Mesendoderm (in vitro differentiated cells): ENCODE data around the gene MAPT.
A peak's percentile ranks its signal among the peaks of the same experiment; 100 is the strongest.
"Not testable (repeated sequence)": the region's sequence is repeated elsewhere in the genome, so short reads cannot be mapped to it uniquely, and the experiment has no call there.

ENCODE experiments used
- DNase-seq: peaks from one replicate; pipeline ENCODE4 v3.0.0; 2013
- H2AK5ac ChIP-seq: 2 replicates; pipeline ENCODE4 v1.6.1; 2013; ENCODE audit warnings: low read length, inconsistent platforms
- H2BK120ac ChIP-seq: 2 replicates; pipeline ENCODE4 v1.6.1; 2013; ENCODE audit warnings: low read depth, mild to moderate bottlenecking, low read length, moderate library complexity, mixed read lengths
- H2BK15ac ChIP-seq: replicated peaks from 2 replicates; pipeline ENCODE4 v1.6.1; 2013; ENCODE audit warnings: low read depth, mild to moderate bottlenecking, moderate library complexity
- H2BK5ac ChIP-seq: 2 replicates; pipeline ENCODE4 v1.6.1; 2013; ENCODE audit warnings: low read length, inconsistent platforms
- H3K18ac ChIP-seq: 2 replicates; pipeline ENCODE4 v1.6.1; 2013; ENCODE audit warnings: mild to moderate bottlenecking, low read length, mixed read lengths
- H3K23ac ChIP-seq: one replicate; pipeline ENCODE4 v1.6.1; 2013; ENCODE audit warnings: low read length
- H3K27ac ChIP-seq: 2 replicates; pipeline ENCODE4 v1.5.1; 2013; ENCODE audit warnings: low read depth, mild to moderate bottlenecking, inconsistent platforms, low read length, moderate library complexity
- H3K27me3 ChIP-seq: 2 replicates; pipeline ENCODE4 v1.6.1; 2013; ENCODE audit warnings: low read length, control low read depth, mild to moderate bottlenecking, inconsistent platforms; ENCODE audit not compliant: insufficient read depth, poor library complexity
- H3K36me3 ChIP-seq: 2 replicates; pipeline ENCODE4 v1.6.1; 2013; ENCODE audit warnings: low read length, inconsistent platforms; ENCODE audit not compliant: control insufficient read depth, insufficient read depth
- H3K4ac ChIP-seq: one replicate; pipeline ENCODE4 v1.6.1; 2013; ENCODE audit warnings: low read depth, mild to moderate bottlenecking, low read length, moderate library complexity
- H3K4me1 ChIP-seq: 2 replicates; pipeline ENCODE4 v1.6.1; 2013; ENCODE audit warnings: low read depth, low read length, inconsistent platforms; ENCODE audit not compliant: control insufficient read depth
- H3K4me2 ChIP-seq: 2 replicates; pipeline ENCODE4 v1.6.1; 2013; ENCODE audit warnings: low read length
- H3K4me3 ChIP-seq: 2 replicates; pipeline ENCODE4 v1.5.1; 2013; ENCODE audit warnings: mild to moderate bottlenecking, low read length
- H3K56ac ChIP-seq: one replicate; pipeline ENCODE4 v1.6.1; 2013; ENCODE audit warnings: low read length
- H3K79me1 ChIP-seq: 2 replicates; pipeline ENCODE4 v1.6.1; 2013; ENCODE audit warnings: low read length, inconsistent platforms
- H3K79me2 ChIP-seq: 2 replicates; pipeline ENCODE4 v1.6.1; 2013; ENCODE audit warnings: mild to moderate bottlenecking, low read length; ENCODE audit not compliant: control insufficient read depth, insufficient read depth
- H3K9ac ChIP-seq: 2 replicates; pipeline ENCODE4 v1.6.1; 2013; ENCODE audit warnings: low read length, inconsistent platforms
- H4K5ac ChIP-seq: one replicate; pipeline ENCODE4 v1.6.1; 2013; ENCODE audit warnings: low read length
- H4K8ac ChIP-seq: one replicate; pipeline ENCODE4 v1.6.1; 2013; ENCODE audit warnings: low read depth, mild to moderate bottlenecking, control low read depth, low read length, moderate library complexity
- WGBS: extraction: QIAGEN DNeasy Blood & Tissue Kit; methylation state at CpG from one replicate; pipeline ENCODE4 v1.1.7; 2013; ENCODE audit warnings: low lambda C conversion rate, missing lambda C conversion rate; ENCODE audit not compliant: insufficient coverage; ENCODE audit errors: extremely low coverage; 5-methylcytosine and 5-hydroxymethylcytosine counted together

MAPT gene

GRCh38 chr17:45935197-45935709 lies 40.9 kb downstream of the MAPT start:
- no peak overlapping the region for H2BK15ac ChIP-seq
- no peak overlapping the region for H2BK5ac ChIP-seq
- no peak overlapping the region for H3K4me3 ChIP-seq
- WGBS = no CpG with 5 or more reads among the region's 8 CpGs
- no peaks in the 10 kb centered on the region for H3K79me1 ChIP-seq
- H3K4me2 ChIP-seq = no peak overlapping the region
- H3K18ac ChIP-seq = no peak overlapping the region
- no peak overlapping the region for H3K9ac ChIP-seq
- no peak overlapping the region for H4K5ac ChIP-seq
- H3K4ac ChIP-seq = no peak overlapping the region
- no peaks in the 10 kb centered on the region for H3K36me3 ChIP-seq
- H2AK5ac ChIP-seq = no peak overlapping the region
- no peak overlapping the region for H3K23ac ChIP-seq
- H3K27me3 ChIP-seq = no peaks in the 10 kb centered on the region
- H3K79me2 ChIP-seq = no peaks in the 10 kb centered on the region
- H3K56ac ChIP-seq = no peak overlapping the region
- no peak overlapping the region for H3K27ac ChIP-seq
- H4K8ac ChIP-seq = no peak overlapping the region
- no peak for DNase-seq
- H3K4me1 ChIP-seq = peaks cover 4% of the 10 kb centered on the region
- H2BK120ac ChIP-seq = no peak overlapping the region

GRCh38 chr17:45935710-45936509 lies 41.6 kb downstream of the MAPT start:
- no peak overlapping the region for H4K5ac ChIP-seq
- peaks cover 4% of the 10 kb centered on the region for H3K4me1 ChIP-seq
- no peak overlapping the region for H3K4me3 ChIP-seq
- H3K4ac ChIP-seq = no peak overlapping the region
- WGBS = no CpG with 5 or more reads among the region's 10 CpGs
- no peak overlapping the region for H2BK15ac ChIP-seq
- no peak overlapping the region for H2AK5ac ChIP-seq
- no peak overlapping the region for H2BK120ac ChIP-seq
- H3K36me3 ChIP-seq = no peaks in the 10 kb centered on the region
- H4K8ac ChIP-seq = no peak overlapping the region
- no peak overlapping the region for H3K56ac ChIP-seq
- no peak overlapping the region for H2BK5ac ChIP-seq
- no peak overlapping the region for H3K27ac ChIP-seq
- no peak overlapping the region for H3K23ac ChIP-seq
- no peak overlapping the region for H3K9ac ChIP-seq
- H3K79me1 ChIP-seq = no peaks in the 10 kb centered on the region
- no peak overlapping the region for H3K4me2 ChIP-seq
- H3K27me3 ChIP-seq = no peaks in the 10 kb centered on the region
- H3K79me2 ChIP-seq = no peaks in the 10 kb centered on the region
- no peak for DNase-seq
- H3K18ac ChIP-seq = no peak overlapping the region

GRCh38 chr17:45936610-45937009 lies 42.3 kb downstream of the MAPT start:
- Histone ChIP-seq H3K56ac (no peak overlapping the region), H2BK120ac (no peak overlapping the region), H4K5ac (no peak overlapping the region), H3K4me2 (no peak overlapping the region), H3K27ac (no peak overlapping the region), H3K9ac (no peak overlapping the region), H3K79me2 (no peaks in the 10 kb centered on the region), H3K27me3 (no peaks in the 10 kb centered on the region), H2BK15ac (no peak overlapping the region), H3K4ac (no peak overlapping the region), H3K79me1 (no peaks in the 10 kb centered on the region), H4K8ac (no peak overlapping the region), H3K36me3 (no peaks in the 10 kb centered on the region), H2AK5ac (no peak overlapping the region), H2BK5ac (no peak overlapping the region), H3K4me3 (no peak overlapping the region), H3K18ac (no peak overlapping the region), H3K23ac (no peak overlapping the region), H3K4me1 (peaks cover 4% of the 10 kb centered on the region)
- DNase-seq = no peak
- WGBS = no CpG with 5 or more reads among the region's 4 CpGs

GRCh38 chr17:45937186-45937585 lies 42.8 kb downstream of the MAPT start:
- not testable (repeated sequence) for H3K27me3 ChIP-seq, H3K79me1 ChIP-seq, H3K4ac ChIP-seq, H2BK5ac ChIP-seq, DNase-seq, H3K4me2 ChIP-seq, H4K5ac ChIP-seq, H3K18ac ChIP-seq, H3K27ac ChIP-seq, H3K56ac ChIP-seq, H3K4me3 ChIP-seq, H2AK5ac ChIP-seq, H2BK120ac ChIP-seq, H3K9ac ChIP-seq, H3K36me3 ChIP-seq, H3K23ac ChIP-seq, H3K79me2 ChIP-seq, H4K8ac ChIP-seq, H3K4me1 ChIP-seq, H2BK15ac ChIP-seq

GRCh38 chr17:45939395-45939794 lies 45.0 kb downstream of the MAPT start:
- Histone ChIP-seq H3K4me2 (no peak overlapping the region), H3K9ac (no peak overlapping the region), H4K8ac (no peak overlapping the region), H2BK15ac (no peak overlapping the region), H3K56ac (peak overlapping the region; percentile 18), H3K4me3 (no peak overlapping the region), H3K23ac (no peak overlapping the region), H3K4ac (no peak overlapping the region), H3K4me1 (peaks cover 4% of the 10 kb centered on the region), H3K18ac (no peak overlapping the region), H3K79me2 (no peaks in the 10 kb centered on the region), H3K79me1 (no peaks in the 10 kb centered on the region), H2BK5ac (no peak overlapping the region), H3K27ac (no peak overlapping the region), H4K5ac (no peak overlapping the region), H2AK5ac (no peak overlapping the region), H3K36me3 (no peaks in the 10 kb centered on the region), H3K27me3 (no peaks in the 10 kb centered on the region), H2BK120ac (no peak overlapping the region)
- DNase-seq = no peak
- no CpG with 5 or more reads among the region's 5 CpGs for WGBS

- Histone ChIP-seq H3K18ac (no peak overlapping the region), H2BK15ac (no peak overlapping the region), H3K27ac (no peak overlapping the region), H3K4me2 (no peak overlapping the region), H3K56ac (no peak overlapping the region), H3K4me3 (no peak overlapping the region), H3K23ac (no peak overlapping the region), H2AK5ac (no peak overlapping the region), H3K4me1 (peaks cover 4% of the 10 kb centered on the region), H2BK120ac (no peak overlapping the region), H3K36me3 (no peaks in the 10 kb centered on the region), H3K9ac (no peak overlapping the region), H3K4ac (no peak overlapping the region), H3K79me1 (no peaks in the 10 kb centered on the region), H3K27me3 (no peaks in the 10 kb centered on the region), H3K79me2 (no peaks in the 10 kb centered on the region), H2BK5ac (no peak overlapping the region), H4K8ac (no peak overlapping the region), H4K5ac (no peak overlapping the region)
- DNase-seq = no peak
- WGBS = no CpG with 5 or more reads among the region's 4 CpGs
These were observed 45.9 kb downstream of the MAPT start for GRCh38 chr17:45940293-45940692.
